GM19023 (cell line): ENCODE results near the gene GNGT2.
"Not testable (repeated sequence)": the region's sequence is repeated elsewhere in the genome, so short reads cannot be mapped to it uniquely, and the experiment has no call there.

Experiments
- ATAC-seq: cut with Tn5 transposase; IDR thresholded peaks from one replicate; pipeline ENCODE4 v1.9.1; 2021; ENCODE audit warnings: mild to moderate bottlenecking, moderate library complexity; ENCODE audit not compliant: unreplicated experiment

The GNGT2 gene

DNA sequence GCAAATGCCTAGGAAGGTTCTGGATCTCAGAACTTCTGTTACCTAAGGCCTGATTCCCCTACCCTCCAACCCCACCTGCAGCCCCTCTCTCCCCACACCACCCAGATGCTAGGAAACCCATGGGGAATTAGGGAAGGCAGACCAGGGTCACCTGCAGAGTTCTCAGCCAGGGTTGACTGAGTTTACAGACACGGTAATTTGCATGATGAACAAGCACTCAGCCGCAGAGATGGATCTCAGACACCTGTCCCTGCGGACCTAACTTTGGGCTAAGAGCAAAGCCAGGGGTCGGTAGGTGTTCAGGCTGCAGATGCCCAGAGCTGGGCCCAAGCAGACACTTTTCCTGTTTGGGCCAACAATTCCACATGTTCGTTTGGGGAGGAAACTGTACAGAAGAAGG is 3.0 kb upstream of the GNGT2 start:
- no peak for ATAC-seq

GRCh38 chr17:49209061-49209571 is 1.3 kb downstream of the GNGT2 start:
- no peak for ATAC-seq

GRCh38 chr17:49204516-49204915 is 5.9 kb downstream of the GNGT2 start:
- no peak for ATAC-seq

DNA sequence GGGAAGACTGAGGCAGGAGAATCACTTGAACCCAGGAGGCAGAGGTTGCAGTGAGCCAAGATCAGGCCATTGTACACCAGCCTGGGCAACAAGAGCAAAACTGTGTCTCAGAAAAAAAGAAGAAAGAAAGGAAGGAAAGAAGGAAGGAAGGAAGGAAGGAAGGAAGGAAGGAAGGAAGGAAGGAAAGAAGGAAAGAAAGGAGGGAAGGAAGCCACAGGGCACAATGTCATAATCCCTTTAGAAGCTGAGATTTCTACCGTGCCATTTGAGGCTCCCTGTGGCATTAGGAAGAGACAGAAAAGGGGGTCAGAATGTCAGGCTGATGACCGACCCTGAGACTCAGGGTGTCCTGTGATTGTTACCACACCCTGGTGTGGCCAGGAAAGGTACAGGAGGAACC is 6.6 kb downstream of the GNGT2 start:
- ATAC-seq, result no peak

- no peak for ATAC-seq
Observed at GRCh38 chr17:49201481-49201927, 8.9 kb downstream of the GNGT2 start.

DNA sequence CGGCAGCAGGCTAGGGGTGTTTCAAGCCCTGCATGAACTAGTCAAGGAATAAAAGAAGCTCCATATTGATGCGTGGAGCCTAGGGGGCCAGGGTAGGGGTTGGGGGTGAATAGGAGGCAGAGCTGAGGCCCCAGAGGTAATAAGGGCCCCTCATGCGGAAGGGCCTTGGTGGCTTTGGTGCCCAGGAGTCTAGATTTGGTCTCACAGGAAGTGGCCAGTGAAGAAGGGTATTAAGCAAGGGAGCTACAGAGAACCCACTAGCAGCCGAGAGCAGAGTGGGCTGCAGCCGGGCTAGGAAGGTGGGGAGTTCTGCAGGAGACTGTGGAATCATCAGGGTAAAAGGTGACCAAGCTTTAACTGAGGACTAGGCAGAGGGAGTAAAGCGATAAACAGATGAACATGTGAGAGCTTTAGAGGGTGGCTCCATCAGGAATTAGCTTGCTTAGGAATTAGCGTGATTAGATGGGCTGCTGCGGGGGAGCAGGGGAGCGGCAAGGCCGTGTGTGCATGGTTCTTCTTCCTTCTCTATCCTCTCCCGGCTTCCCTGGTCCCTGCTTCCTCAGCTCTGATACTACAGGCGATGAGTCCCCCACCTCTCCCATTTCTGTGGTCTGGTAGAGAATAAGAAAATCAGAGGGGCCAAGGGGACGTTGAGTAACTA is 9.8 kb downstream of the GNGT2 start:
- no peak for ATAC-seq

GRCh38 chr17:49198211-49198610 is 12.2 kb downstream of the GNGT2 start:
- ATAC-seq, result no peak

DNA sequence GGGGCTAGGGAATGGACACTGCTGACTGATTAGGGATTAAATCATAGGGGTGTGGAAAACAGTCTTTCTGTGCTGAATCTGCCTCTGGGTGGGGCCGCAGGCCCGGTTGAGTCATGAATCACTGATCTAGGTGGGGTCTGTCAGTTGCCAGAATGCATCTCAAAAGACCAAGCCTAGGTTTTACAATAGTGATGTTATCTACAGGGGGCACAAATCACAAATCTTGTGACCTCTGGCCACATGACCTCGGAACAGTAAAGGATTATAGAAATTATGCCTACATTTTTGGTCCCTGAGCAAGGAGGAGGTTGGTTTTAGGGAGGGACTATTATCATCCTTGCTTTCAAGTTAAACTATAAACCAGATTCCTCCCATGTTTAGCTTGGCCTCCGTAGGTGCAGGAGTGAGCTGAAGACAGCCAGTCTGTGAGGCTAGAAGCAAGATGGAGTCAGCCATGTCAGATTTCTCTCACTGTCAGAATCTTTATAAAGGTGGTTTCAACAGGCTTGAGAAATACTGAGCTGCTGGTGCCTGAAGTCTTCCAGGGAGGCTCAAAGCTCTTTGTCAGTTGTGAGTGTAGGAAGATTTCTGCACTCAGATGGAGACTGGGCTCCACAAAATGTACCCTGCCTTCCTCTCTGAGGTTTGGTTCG is 12.9 kb downstream of the GNGT2 start:
- no peak for ATAC-seq

DNA sequence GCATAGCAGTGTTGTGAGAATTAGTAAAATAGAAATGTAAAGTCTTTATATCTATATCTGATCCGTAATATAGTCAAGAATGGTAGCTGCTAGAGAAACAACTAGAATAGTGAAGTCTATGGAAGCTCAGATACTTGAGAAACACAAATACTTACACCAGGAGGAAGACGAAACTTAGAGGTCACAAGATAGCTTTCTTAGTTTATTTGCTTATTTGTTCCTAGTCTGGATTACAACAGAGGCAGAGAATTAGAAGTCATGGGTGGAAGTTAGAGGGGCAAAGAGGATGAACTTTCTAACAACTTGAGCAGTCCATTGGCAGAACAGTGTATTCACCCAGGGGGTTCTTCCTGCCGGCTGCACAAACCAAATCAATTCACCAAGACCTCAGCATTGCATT is 13.9 kb downstream of the GNGT2 start:
- no peak for ATAC-seq

- ATAC-seq, result no peak
Observed at GRCh38 chr17:49195751-49196150, 14.6 kb downstream of the GNGT2 start.

- no peak for ATAC-seq
Observed at GRCh38 chr17:49194297-49194607, 16.1 kb downstream of the GNGT2 start.

- ATAC-seq, result no peak
Observed at GRCh38 chr17:49193513-49194296, 16.7 kb downstream of the GNGT2 start.

- ATAC-seq, result peak; percentile 57
Observed at GRCh38 chr17:49191917-49192741, 18.2 kb downstream of the GNGT2 start.

DNA sequence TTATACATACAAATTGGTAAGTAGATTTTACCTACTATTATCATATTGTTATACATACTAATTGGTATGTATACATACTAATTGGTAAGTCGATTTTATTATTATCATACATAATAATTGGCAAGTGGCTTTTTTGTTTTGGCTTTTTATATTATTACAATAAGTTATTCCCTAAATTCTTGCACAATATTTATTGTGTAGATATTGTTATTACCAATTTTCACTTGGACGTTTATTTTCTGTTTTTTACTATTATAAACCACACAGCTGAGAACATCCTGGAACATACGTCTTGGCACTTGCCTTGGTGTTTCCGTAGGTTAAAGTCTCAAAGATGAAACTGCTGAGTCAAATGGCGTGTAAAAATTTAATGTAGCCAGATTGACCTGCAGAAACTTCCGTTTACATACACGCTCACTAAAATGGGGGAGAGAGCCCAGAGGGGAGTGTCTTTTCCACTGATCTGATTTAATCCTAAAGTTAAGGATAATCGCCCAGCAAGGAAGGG is 18.9 kb downstream of the GNGT2 start:
- ATAC-seq, result peak; percentile 0

DNA sequence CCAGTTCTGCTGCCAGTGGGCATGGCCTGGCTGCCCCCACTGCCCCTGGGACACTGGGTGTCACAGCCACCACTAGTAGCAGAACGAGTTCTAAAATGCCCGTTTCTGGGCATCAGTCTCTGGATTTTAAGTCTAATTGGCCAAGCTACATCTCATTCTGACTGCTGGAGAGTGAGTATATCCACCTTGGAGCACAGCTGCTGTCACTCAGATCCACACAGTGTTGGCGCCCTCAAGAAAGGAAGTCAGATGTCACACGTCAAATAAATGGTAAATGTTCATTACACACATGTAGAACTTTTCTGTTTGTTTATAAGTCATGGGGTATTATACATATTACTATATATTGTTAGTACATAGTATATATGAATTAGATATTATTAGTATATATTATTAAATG is 19.4 kb downstream of the GNGT2 start:
- ATAC-seq, result no peak

GRCh38 chr17:49187301-49187700 is 23.1 kb downstream of the GNGT2 start:
- ATAC-seq, result no peak

GRCh38 chr17:49185381-49185780 is 25.0 kb downstream of the GNGT2 start:
- not testable (repeated sequence) for ATAC-seq

GRCh38 chr17:49184522-49184921 is 25.9 kb downstream of the GNGT2 start:
- ATAC-seq, result not testable (repeated sequence)

DNA sequence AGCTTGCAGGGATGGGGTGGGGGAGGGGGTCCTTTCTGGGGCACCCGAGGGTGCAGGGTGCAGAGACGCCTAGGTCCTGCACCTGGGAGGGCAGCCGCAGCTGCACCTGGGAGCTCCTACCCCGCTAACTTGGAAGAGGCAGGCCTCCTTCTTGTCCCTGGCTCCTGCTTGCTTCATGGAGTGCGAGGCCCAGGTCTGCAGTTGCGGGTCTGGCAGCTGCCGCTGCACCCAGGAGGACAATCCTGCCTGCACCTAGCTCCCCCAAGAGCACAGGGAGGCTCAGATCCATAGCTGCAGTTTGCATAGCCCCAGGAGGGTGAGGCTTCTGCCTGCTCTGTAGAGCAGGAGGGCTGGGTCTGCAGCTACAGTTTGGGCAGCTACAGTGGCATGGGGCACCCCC is 26.6 kb downstream of the GNGT2 start:
- no peak for ATAC-seq

GRCh38 chr17:49183341-49183740 is 27.0 kb downstream of the GNGT2 start:
- no peak for ATAC-seq
